GM19395 (cell line): ENCODE results near the gene GTPBP3.

Source experiments
- ATAC-seq: cut with Tn5 transposase; IDR thresholded peaks from one replicate; pipeline ENCODE4 v1.9.1; 2021; ENCODE audit warnings: mild to moderate bottlenecking, moderate library complexity; ENCODE audit not compliant: unreplicated experiment

GTPBP3 gene

DNA sequence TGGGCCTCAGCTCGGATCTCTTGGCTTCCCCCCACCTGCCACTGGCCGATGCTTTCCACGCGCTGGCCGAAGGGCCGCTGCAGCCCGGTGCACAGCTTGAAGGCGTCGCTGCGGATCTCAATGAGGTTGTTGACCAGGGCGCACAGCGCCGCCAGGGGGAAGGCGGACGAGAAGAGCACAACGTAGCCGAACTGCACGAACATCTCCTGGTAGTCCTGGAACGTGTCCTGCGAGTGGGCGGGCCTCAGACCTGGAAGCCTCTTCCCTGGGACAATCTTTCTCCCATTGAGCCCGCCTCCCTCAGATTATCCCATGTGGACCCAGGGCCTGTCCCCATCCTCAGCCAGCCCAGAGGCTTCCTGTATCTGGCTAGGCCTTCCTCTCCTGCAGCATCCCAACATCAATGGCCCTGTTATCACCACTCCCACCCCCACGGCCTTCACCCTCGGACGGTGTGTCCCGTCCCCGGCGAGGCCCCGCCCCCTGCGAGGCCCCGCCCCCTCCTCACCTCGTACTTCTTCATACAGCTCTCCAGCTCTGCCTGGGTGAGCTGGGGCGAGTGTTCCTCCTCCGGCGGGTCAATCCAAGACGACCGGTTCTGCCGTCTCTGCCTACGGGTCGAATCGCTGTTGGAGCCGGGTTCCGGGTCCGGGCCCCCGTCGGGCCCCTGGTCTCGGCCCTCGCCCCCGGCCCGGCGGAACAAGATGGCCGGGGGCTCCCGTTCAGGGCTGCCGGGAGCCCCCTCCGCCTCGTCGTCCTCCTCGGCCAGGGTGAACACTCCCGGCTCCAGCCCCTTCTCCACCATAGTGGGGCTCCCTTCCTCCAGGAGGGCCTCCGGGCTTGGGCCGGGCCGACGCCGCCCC, 9.5 kb upstream of the GTPBP3 start:
- ATAC-seq: no peak

DNA sequence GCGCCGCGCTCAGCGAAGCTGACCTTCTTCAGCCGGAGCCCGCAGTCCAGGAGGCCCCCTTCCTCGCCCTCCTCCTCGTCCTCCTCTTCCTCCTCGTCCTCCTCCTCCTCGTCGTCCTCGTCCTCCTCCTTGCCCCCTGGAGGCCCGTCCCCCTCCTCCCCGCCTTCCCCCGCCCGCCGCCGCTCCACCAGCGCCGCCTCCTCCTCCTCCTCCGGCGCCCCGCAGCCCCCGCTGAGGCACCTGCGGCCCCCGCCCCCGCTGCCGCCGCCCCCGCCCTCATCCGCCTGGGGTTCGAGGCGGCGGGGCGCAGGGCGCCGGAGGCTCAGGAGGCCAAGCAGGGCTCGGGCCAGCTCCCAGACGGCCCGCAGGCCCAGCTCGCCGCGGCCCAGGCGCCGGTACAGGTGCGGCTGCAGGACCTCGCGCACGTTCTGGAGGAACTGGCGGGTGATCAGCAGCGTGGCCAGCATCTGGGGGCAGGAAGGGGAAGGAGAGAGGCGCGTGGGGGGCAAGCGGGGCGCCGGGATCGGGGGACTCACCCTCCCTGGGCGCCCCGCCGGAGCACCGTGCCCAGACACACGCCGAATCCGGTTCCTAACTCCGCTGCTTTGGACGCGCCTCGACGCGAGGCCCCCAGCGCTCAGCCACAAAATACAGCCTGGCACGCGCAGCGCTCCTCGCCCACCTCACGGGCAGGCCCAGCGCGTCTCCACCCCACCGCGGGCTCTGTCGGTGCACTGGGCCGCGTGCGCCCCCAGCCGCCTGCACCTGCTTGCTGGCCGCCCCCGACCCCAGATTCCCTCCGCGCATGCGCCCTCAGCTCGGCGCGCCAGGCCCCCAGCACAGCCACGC, 8.6 kb upstream of the GTPBP3 start:
- ATAC-seq: no peak

DNA sequence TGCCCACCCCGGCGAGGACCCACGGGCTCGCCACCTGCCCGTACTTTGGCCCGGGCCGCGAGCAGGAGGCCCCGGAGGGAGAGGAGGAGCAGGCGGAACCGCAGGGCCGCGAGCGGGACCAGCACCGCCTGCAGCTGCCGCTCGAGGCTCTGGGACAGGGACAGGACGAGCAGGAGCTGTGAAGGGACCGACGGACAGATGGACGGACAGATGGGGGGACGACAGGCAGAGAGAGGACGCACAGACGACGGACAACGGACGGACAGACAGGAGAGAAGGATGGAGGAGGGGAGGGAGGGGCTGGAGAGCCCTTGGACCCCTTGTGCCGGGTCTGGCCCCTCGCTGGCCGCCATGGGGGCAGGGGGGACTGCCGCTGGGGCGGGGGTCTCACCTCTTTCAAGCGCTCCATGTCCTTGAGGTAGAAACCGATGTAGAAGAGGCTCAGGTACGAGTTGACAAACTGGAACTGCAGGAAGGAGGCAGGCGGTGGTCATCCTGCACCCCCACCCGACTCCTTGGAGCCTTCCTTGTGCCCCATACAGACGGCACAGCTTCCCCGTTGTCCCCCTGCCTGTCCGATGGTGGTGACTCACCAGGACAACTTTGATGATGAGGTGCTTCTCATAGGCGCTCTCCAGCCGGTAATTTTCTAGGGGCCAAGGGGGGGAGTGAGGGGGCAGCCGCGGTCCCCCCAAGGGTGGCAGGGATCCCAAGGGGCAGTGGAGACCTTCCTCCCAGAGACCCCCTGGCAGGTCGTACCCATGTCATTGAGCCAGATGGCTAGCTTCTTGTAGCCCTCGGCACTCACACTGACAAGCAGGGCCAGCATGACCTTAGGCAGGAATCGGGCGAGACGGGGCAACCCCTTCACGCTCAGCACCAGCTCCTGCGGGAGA, 7.7 kb upstream of the GTPBP3 start:
- no peak for ATAC-seq

DNA sequence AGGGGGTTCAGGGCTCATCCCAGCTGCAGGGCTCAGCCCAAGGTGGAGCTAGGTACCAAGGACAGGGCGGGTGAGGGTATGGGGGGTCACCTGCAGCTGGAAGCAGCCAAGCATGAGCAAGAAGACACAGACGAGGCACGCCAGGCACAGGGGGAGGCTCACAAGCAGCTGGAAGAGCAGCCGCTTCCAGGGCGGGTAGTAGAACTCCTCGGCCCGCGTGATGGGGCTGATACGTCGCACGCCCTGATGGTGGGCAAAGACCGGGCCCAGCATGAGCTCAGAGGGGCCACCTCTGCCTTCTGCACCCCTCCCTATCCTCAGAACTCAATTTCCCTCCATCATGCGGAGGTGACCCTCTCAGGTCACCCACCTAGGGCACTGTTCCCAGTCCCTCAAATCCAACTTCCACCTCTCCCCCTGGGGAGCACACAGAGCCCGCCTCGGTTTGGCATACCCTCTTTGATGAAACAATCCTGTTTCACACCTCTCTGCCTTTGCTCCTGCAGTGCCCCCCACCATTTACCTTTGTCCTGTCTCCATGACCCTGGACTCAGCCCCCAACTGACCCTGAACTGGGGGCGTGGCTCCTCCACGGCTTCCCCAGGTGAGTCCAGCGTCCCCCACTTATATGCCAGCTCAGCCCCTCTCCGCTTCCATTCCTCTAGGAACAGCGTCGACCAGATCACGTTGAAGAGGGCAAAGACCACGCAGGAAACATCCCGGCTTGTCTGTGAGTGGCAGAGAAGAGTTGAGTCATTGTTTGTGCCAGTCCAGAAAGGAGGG, 6.9 kb upstream of the GTPBP3 start:
- ATAC-seq: no peak

DNA sequence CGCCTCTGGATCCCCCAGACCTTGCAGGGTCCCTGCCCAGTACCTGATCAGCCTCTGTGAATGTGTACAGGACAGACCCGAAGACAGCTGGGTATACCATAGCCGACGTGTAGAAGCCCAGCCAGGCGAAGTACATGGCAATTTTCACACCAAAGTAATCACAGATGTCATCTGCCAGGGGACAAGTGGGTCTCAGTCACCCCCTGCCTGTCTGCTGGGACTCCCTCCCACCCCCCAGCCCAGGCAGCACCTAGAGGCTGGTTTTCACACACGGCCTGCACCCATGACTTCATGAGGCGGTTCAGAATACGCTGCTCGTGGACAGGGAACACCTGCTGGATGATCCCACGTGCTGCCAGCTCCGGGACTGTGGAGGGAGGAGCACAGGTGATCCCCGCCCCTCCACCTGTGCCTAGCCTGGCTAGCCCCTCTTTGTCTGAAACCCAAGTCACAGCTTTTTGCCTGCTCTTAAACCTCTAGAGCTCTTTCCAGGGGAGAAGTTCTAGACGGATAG, 6.3 kb upstream of the GTPBP3 start:
- no peak for ATAC-seq

DNA sequence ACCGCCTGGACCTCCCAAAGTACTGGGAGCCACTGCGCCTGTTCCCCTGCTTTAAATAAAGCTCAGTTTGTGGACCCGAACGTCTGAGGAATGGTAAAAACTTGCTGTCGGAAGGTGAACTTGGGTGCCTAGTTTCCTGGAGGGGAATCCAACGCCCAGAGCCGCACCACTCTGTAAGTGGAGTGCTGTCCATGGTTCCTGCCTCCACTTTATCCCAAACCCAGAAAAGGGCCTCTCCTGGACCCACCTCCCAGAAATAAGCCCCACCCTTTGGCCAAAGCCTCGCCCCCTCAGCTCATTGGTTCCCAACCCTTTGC, 5.0 kb upstream of the GTPBP3 start:
- no peak for ATAC-seq

DNA sequence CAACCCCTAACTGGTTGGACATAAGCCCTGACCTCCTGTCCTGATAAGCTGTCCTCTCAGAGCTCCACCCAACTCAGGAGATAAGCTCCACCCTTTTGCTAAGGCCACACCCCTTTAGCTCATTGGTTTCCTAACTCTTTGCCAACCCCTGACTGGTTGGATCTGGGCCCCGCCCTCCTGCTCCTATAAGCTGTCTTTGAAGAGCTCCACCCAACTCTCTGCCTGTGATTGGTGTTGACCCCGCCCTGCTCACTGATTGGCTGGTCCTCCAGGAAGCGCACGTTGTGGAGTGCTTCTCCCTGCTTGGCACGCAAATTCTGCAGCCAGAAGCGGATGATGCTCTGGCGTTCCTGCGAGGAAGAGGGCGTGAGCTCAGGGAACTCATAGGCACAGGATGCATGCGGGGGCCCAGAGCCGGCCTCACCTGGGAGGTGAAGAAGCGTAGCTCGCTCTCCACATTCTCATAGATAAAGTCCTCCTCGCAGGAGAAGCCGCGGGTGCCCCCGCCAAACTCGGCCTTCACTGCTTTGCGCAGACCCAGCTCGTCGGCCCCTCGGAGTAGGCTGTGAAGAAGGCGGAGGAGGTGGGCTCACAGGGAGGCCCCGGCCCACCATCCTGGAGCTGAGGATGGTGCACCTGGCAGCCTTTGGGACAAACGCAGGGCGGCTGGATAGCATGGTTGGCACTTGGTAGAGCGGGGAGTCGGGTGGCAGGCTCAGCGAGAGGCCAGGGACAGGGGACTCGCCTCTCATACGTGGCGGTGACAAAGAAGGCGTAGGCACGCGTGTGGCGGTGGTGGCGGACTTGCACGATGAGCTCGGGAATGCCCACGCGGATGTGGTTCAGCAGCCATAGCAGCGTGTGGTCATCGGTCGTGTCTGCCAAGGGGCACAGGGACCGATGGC, 4.4 kb upstream of the GTPBP3 start:
- ATAC-seq: no peak

DNA sequence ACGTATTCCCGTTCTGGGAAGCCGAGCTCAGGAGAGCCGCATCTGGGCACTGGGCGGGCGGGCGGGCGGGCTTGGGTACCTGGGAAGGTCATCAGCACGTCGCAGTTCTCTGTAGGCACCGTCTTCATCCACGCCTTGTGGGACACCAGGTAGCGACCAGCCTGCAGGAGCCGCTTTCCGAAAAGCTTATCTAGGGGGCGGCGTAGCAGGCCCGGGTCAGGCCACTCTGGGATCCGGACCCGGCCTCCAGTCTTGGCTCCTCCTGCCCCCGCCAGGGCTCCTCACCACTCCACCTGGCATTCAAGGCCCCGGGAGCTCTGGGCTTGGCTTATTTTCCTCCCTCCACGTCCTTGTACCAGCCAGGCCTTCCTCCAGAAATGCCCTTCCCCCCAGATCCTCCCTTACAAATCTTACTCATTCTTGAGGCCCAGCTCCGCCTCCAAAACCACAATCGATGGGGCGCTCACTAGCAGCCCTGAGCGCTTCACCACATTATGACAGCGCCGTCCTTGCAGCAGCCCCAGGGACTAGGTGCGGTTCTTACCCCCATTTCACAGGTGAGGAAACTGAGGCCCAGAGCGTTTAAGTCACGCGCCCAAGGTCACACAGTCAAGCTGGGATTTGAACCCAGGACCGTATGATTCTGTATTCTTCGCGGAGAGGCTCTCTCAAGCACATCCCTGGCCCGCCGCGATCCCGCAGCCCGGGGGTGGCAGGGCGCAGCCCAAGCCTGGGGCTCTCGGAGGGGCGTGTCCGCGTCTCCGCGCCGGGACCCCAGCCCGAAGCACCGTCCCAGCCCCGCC, 3.5 kb upstream of the GTPBP3 start:
- peak; percentile 9 for ATAC-seq

DNA sequence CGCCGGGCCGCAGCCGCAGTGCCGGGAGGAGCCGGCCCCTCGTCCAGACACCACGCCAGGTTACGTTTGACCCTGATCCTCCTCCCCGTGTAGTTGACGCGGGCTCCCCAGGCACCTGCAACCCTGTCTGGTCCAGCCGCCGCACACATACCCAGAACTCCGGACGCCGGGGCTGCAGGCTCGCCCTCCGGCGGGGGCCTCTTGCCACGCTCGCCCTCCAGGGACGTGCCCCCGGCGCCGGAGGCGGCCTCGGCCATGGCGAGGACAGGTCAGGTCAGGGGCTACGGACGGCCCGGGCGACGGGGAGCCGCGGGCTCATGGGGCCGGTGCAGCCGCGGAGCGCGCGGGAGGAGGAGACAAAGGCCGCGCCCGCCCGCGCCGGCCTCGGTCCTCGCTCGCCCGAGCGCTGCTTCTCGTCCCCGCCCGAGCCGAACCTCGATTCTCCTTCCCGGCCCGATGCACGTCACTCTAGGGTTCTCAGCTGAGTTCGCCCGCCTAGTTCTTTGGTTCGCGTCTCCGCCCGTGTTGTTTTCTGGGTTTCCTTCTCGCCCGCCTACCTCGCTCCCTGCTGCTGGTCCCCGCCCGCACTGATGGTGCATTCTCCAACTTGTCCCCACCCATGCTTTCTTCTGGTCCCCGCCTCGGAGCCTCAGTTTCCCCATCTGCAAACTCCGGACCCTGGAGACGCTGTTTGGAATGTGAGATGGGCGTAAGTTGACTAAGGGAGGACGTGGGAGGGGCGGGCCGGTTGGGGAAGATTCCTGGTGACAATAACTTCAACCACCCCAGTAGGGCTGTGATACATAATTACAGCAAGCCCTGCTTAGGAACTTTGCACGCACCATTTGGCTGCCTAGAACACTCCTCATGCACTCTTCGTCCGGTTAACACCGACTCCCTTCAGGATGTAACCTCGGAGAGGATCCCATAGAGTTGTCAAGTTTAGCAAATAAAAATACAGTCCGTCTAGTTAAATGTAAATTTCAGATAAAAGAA, 2.6 kb upstream of the GTPBP3 start, which contains the start of gene ANO8:
TSS of gene ANO8 (minus strand) at position 442 of the 996 bp plus-strand sequence. CDS start at position 257, 185 bp downstream.
- peak; percentile 49 for ATAC-seq

DNA sequence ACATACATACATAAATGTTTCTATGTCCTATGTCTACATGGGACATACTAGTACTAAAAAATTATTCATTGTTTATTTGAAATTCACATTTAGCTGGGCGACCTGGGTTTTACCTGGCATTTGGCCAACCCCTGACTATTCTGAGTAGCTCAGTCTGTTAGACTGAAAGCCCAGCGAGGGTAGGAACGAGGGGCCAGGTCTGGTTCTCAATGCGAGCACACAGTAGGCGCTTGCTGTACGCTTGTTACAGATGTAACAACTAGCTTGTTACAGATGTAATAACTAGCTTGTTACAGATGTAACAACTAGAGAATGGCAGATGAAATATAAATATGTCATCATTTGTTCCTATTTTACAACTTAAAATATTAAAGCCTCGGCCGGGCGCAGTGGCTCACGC, 1.8 kb upstream of the GTPBP3 start:
- no peak for ATAC-seq

DNA sequence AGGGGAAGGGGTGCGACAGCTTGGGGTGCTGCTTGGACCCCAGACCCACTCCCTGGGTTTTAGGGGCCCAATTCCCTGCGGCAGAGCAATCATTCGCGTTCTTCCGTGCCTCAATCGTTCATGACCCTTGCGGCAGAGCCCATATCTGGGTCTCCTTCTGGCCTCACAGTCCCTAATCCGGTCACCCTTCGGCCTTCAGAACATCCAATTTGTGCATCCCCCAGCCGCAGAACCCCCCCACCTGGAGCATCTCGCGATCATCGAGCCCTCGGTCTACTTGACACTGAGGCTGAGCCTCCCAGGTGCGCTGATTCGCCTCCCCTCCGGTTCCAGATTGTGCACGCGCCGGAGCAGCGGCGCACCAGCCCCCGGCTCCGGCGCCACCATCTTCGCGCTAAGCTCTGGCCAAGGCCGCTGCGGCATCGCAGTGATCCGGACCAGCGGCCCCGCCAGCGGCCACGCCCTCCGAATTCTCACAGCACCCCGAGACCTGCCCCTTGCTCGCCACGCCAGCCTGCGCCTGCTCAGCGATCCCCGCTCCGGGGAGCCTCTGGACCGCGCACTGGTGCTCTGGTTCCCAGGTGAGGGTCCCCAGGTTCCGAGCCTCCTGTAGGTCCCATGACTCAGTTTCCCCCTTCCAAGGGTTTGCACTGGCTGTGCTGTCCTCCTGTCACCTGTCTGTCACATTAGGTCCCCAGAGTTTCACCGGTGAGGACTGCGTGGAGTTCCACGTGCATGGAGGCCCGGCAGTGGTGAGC, 501 bp downstream of the GTPBP3 start:
- ATAC-seq: peak; percentile 1

DNA sequence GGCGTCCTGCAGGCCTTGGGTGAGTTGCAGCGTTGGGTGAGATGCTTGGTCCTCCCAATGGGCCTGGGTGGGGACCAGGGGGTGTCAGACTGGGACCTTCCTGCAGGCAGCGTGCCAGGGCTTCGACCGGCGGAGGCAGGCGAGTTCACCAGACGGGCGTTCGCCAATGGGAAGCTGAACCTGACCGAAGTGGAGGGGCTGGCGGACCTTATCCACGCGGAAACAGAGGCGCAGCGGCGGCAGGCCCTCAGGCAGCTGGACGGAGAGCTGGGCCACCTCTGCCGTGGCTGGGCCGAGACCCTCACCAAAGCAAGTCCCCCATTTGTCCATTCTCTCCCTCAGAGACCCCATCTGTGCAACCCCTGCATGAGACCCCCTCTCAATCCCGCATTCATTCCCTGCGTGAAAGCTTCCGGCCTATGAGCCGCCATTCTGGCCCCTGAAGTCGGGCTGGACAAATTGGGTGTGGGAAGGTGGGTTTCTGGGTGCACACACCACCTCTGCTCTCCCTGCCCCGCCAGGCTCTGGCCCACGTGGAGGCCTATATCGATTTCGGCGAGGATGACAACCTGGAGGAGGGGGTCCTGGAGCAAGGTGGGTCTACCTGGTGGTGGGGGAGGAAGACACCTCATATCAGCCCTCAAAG, 1.2 kb downstream of the GTPBP3 start:
- no peak for ATAC-seq

DNA sequence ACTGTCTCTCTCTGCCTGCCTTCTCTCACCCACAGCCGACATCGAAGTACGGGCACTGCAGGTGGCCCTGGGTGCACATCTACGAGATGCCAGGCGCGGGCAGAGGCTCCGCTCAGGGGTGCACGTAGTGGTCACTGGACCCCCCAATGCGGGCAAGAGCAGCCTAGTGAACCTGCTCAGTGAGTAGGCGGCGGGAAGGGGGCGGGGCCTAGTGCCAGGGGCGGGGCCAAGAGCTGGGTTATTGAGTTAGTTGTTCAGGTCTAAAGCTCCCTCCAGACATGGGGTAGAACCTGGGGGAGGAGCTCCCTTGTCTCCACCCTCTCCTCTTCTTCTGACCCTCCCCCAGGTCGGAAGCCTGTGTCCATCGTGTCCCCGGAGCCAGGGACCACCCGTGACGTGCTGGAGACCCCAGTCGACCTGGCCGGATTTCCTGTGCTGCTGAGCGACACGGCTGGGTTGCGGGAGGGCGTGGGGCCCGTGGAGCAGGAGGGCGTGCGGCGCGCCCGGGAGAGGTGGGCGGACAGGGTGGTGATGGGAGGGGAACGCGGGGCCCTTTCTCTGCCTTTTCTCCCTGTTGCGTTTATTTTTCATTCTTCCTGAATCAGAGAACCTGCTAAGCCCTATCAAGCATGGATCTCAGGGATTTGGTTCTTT, 1.9 kb downstream of the GTPBP3 start:
- ATAC-seq: no peak

DNA sequence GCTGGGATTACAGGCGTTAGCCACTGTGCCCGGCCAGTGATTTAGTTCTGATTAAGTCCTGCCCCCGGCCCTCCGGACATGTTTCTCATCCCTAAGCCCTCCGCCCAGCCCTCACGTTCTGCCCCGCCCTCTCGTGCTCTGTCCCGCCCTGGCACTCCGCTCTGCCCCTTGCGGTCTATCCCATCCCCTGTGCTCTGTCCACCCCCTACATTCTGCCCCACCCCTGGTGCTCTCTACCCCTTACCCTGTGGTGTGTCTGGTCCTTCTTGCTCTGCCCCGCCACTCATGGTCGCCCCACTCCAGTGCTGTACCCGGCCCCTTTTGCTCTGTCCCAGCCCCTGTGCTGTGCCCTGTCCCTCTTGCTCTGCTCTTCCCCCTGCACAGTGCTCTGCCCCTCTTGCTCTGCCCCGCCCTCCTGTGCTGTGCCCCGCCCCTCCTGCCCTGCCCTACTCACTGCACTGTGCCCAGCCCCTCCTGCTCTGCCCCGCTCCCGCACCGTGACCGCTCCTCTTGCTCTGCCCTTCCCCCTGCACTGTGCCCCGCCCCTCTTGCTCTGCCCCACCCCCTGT, 3.0 kb downstream of the GTPBP3 start:
- no peak for ATAC-seq

DNA sequence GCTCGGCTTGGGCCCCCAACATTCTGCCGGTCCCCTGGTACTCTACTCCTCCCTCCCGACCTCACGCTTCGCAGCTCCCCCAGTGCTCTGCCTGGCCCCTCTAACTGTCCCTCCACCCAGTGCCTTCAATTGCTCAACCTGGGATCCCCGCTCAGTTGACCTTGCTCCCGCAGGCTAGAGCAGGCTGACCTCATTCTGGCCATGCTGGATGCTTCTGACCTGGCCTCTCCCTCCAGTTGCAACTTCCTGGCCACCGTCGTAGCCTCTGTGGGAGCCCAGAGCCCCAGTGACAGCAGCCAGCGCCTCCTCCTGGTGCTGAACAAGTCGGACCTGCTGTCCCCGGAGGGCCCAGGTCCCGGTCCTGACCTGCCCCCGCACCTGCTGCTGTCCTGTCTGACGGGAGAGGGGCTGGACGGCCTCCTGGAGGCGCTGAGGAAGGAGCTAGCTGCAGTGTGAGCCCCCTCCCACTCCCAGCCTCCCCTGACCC, 3.6 kb downstream of the GTPBP3 start:
- no peak for ATAC-seq
